HCT116 (cell line): Measurements from ENCODE around the gene GLP2R. TPM values are rescaled to one million over a fixed set of nuclear protein-coding genes. Genes with fewer than 3 reads are reported as not detected.

Experiments used
- ATAC-seq: fragments of 200-7000 bp; cut with Tn5 transposase; 2 replicates; pipeline ENCODE4 v1.9.1; 2020; ENCODE audit warnings: mild to moderate bottlenecking, moderate library complexity
- BruUV-seq: library from RNA; stranded (reverse); fragments of 400-500 nt; replicated peaks from 2 replicates; lab custom pipeline; 2021; lab: Mats Ljungman, UMichigan
- CTCF ChIA-PET: fragments of 300-600 bp; sonication (Branson Sonifier 250); formaldehyde crosslinking; loops from one replicate; lab custom pipeline; 2021; ENCODE audit warnings: antibody characterized with exemption; lab: Charles Lee
- POLR2A ChIA-PET: fragments of 300-600, 350-600 bp; sonication (Branson Sonifier 250); formaldehyde crosslinking; loops from one replicate; lab custom pipeline; 2021; ENCODE audit warnings: antibody characterized with exemption; lab: Charles Lee
- RAD21 ChIA-PET, 2 experiments: fragments of 300-600 bp; sonication (Branson Sonifier 250); formaldehyde crosslinking; loops; one replicate each; lab custom pipeline; 2023; ENCODE audit warnings: low total read pairs in 2 of 2; ENCODE audit not compliant: uncharacterized antibody in 2 of 2, unreplicated experiment in 2 of 2, low non-redundant PET in 1 of 2; lab: Charles Lee
- DNase-seq: peaks from one replicate; pipeline ENCODE4 v3.0.0-alpha.2; 2010; ENCODE audit warnings: low read depth, low spot score
- H2AFZ ChIP-seq: fragments of 200-600 bp; shearing (Covaris generic), sonication (generic); 2 replicates; pipeline ENCODE4 v1.6.1; 2017; ENCODE audit warnings: low read depth, mixed run types, mixed read lengths, antibody characterized with exemption, low read length; ENCODE audit not compliant: poor library complexity, severe bottlenecking
- H3K27ac ChIP-seq: 2 replicates; pipeline ENCODE4 v1.5.1; 2012; ENCODE audit warnings: low read depth, low read length
- H3K27me3 ChIP-seq: fragments of 200-600 bp; sonication (generic); 2 replicates; pipeline ENCODE4 v1.6.1; 2016; ENCODE audit warnings: mixed run types, low read length, mixed read lengths; ENCODE audit not compliant: insufficient read depth
- H3K36me3 ChIP-seq, 2 experiments: fragments of 200-500 bp in 1 of 2; fragments of 200-600 bp in 1 of 2; sonication (Bioruptor generic) in 1 of 2; sonication (generic) in 1 of 2; 2 replicates each; pipeline versions ENCODE4 v1.5.1 to v1.6.1; 2014 to 2016; ENCODE audit warnings: low read length in 2 of 2, inconsistent platforms in 1 of 2, mixed read lengths in 1 of 2, mixed run types in 1 of 2; ENCODE audit not compliant: insufficient read depth in 2 of 2, control insufficient read depth in 1 of 2
- H3K4me1 ChIP-seq, 2 experiments: fragments of 200-600 bp in 1 of 2; sonication (generic) in 1 of 2; 2 replicates each; pipeline versions ENCODE4 v1.5.1 to v1.6.1; 2012 to 2017; ENCODE audit warnings: low read length in 2 of 2, inconsistent platforms in 1 of 2, mild to moderate bottlenecking in 1 of 2, mixed read lengths in 1 of 2, mixed run types in 1 of 2, moderate library complexity in 1 of 2; ENCODE audit not compliant: insufficient read depth in 2 of 2, control insufficient read depth in 1 of 2
- H3K4me2 ChIP-seq: fragments of 200-600 bp; sonication (generic); 2 replicates; pipeline ENCODE4 v1.6.1; 2017; ENCODE audit warnings: mixed run types, low read length, mixed read lengths
- H3K4me3 ChIP-seq, 2 experiments: fragments of 200-600 bp in 1 of 2; sonication (generic) in 1 of 2; replicated peaks in 1 of 2; 2 replicates each; pipeline ENCODE4 v1.5.1; 2011 to 2016; ENCODE audit warnings: low read length in 2 of 2, control low read depth in 1 of 2, low read depth in 1 of 2, mild to moderate bottlenecking in 1 of 2, mixed read lengths in 1 of 2, mixed run types in 1 of 2
- H3K79me2 ChIP-seq: fragments of 200-600 bp; sonication (generic); 2 replicates; pipeline ENCODE4 v1.6.1; 2017; ENCODE audit warnings: mild to moderate bottlenecking, mixed run types, low read length, moderate library complexity, mixed read lengths; ENCODE audit not compliant: insufficient read depth
- H3K9ac ChIP-seq: fragments of 200-600 bp; sonication (generic); 2 replicates; pipeline ENCODE4 v1.6.1; 2016; ENCODE audit warnings: low read length, mixed read lengths
- H3K9me2 ChIP-seq: fragments of 200-600 bp; sonication (generic), shearing (Covaris generic); 2 replicates; pipeline ENCODE4 v1.6.1; 2017; ENCODE audit warnings: mixed run types, mild to moderate bottlenecking, moderate library complexity; ENCODE audit not compliant: insufficient read depth
- H3K9me3 ChIP-seq, 2 experiments: fragments of 200-500 bp in 1 of 2; fragments of 200-600 bp in 1 of 2; sonication (Bioruptor generic) in 1 of 2; sonication (generic) in 1 of 2; 2 replicates each; pipeline ENCODE4 v1.6.1; 2014 to 2017; ENCODE audit warnings: low read length in 2 of 2, mixed read lengths in 2 of 2, inconsistent platforms in 1 of 2, low read depth in 1 of 2, mild to moderate bottlenecking in 1 of 2, mixed run types in 1 of 2, moderate library complexity in 1 of 2; ENCODE audit not compliant: control insufficient read depth in 1 of 2, insufficient read depth in 1 of 2
- H4K20me1 ChIP-seq: fragments of 200-600 bp; sonication (generic), shearing (Covaris generic); 2 replicates; pipeline ENCODE4 v1.6.1; 2017; ENCODE audit warnings: mixed run types, mild to moderate bottlenecking, moderate library complexity; ENCODE audit not compliant: insufficient read depth
- CBX3 ChIP-seq: IDR thresholded peaks from 2 replicates; pipeline ENCODE4 v1.6.1; 2012; ENCODE audit warnings: low read depth
- CEBPB ChIP-seq: IDR thresholded peaks from 2 replicates; pipeline ENCODE4 v1.6.1; 2012; ENCODE audit warnings: low read depth
- EGR1 ChIP-seq: IDR thresholded peaks from 2 replicates; pipeline ENCODE4 v1.6.1; 2012; ENCODE audit warnings: low read depth
- EZH2 ChIP-seq: fragments of 200-600 bp; sonication (generic); IDR thresholded peaks from 2 replicates; pipeline ENCODE4 v1.6.1; 2017; ENCODE audit warnings: antibody characterized with exemption, mixed run types
- JUND ChIP-seq: IDR thresholded peaks from 2 replicates; pipeline ENCODE4 v1.6.1; 2012
- RAD21 ChIP-seq: IDR thresholded peaks from 2 replicates; pipeline ENCODE4 v1.6.1; 2012; ENCODE audit warnings: low read depth, mild to moderate bottlenecking
- SIN3A ChIP-seq: IDR thresholded peaks from 2 replicates; pipeline ENCODE4 v1.6.1; 2012; ENCODE audit warnings: low read depth
- SP1 ChIP-seq: IDR thresholded peaks from 2 replicates; pipeline ENCODE4 v1.6.1; 2012; ENCODE audit warnings: low read depth
- SRF ChIP-seq: IDR thresholded peaks from 2 replicates; pipeline ENCODE4 v1.6.1; 2012; ENCODE audit warnings: low read depth
- TCF7L2 ChIP-seq: IDR thresholded peaks from 2 replicates; pipeline ENCODE4 v1.7.0; 2011; ENCODE audit warnings: borderline replicate concordance, inconsistent platforms; ENCODE audit not compliant: insufficient read depth, insufficient read length; ENCODE audit errors: extremely low read depth
- YY1 ChIP-seq: IDR thresholded peaks from 2 replicates; pipeline ENCODE4 v1.6.1; 2011; ENCODE audit warnings: low read length, low read depth, moderate library complexity, mild to moderate bottlenecking; ENCODE audit not compliant: insufficient replicate concordance; ENCODE audit errors: extremely low read depth
- ZFX ChIP-seq: fragments of 450-650 bp; IDR thresholded peaks from 2 replicates; pipeline ENCODE4 v1.6.1; 2017
- ZNF274 ChIP-seq: fragments of 200-500 bp; sonication (Bioruptor generic); IDR thresholded peaks from 2 replicates; pipeline ENCODE4 v1.6.1; 2014; ENCODE audit warnings: mild to moderate bottlenecking, low read depth, low read length, inconsistent platforms
- intact Hi-C: fragments of 100-400 bp; cut with micrococcal nuclease; formaldehyde crosslinking; loops from 2 replicates; pipeline ENCODE4 v1.10.0; 2022
- total RNA-seq: library from RNA; stranded (reverse); gene quantifications from one replicate; pipeline ENCODE4 v1.2.1, GENCODE V29; 2021; ENCODE audit not compliant: unreplicated experiment
- TF ChIP-seq, protein P1 (sequence below): IDR thresholded peaks from 2 replicates; pipeline ENCODE4 v1.6.1; 2012
- TF ChIP-seq, protein P2 (sequence below), 3 experiments: fragments of 200-600 bp in 1 of 3; sonication (generic) in 1 of 3; IDR thresholded peaks in 2 of 3; conservative IDR thresholded peaks in 1 of 3; 2 replicates each; pipeline ENCODE4 v1.5.1; 2012 to 2017; ENCODE audit warnings: low read depth in 2 of 3, low read length in 2 of 3, antibody characterized with exemption in 1 of 3, borderline replicate concordance in 1 of 3, control low read depth in 1 of 3, mild to moderate bottlenecking in 1 of 3, mixed read lengths in 1 of 3, mixed run types in 1 of 3, moderate library complexity in 1 of 3; ENCODE audit not compliant: insufficient read depth in 1 of 3
- TF ChIP-seq, protein P3 (sequence below): IDR thresholded peaks from 2 replicates; pipeline ENCODE4 v1.6.1; 2011; ENCODE audit warnings: mild to moderate bottlenecking, low read length, moderate library complexity; ENCODE audit not compliant: insufficient replicate concordance; ENCODE audit errors: extremely low read depth
- TF ChIP-seq, protein P4 (sequence below): IDR thresholded peaks from 2 replicates; pipeline ENCODE4 v1.6.1; 2012; ENCODE audit warnings: low read depth

The GLP2R gene
- total RNA-seq, 1 experiment from 2014 or later: not detected

DNA sequence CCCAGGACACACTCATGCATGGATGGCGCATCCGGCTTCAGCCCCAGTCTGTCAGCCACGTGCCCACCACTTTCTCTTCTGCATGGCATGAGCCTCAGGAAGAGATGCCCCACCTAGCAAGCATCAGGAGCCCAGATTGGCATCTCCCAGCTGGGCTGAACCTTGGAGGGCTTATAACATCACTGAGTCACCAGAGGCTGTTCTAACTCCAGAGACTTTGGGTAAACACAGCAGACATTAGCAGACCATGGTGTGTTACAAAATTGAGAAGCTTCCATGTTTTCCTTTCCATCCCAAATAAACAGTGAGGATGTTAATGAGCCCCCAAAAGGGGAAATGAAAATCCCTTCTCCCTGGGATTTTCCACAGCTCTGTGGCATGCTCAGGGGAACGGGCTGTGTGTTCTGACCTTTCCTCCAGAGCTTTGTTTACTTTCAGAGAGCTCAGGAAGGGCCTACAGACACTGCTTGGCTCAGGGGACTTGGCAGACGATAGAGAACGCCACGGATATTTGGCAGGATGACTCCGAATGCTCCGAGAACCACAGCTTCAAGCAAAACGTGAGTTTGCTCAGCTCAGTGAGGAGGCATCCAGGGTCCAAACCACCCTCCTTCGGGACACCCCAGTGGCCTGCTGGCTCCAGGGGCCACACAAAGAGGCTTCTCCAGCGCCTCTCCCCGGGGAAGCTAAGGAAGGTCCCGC is 16.5 kb downstream of the GLP2R start:
- ChIA-PET POLR2A (no interaction called here), RAD21 (no interaction called here), CTCF (no interaction called here)
- H3K9me3 ChIP-seq: no peaks in the 10 kb centered on the region
- H3K4me2 ChIP-seq: no peak overlapping the region
- TF ChIP-seq, protein P1, sequence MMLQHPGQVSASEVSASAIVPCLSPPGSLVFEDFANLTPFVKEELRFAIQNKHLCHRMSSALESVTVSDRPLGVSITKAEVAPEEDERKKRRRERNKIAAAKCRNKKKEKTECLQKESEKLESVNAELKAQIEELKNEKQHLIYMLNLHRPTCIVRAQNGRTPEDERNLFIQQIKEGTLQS: no peak
- TF ChIP-seq TCF7L2: no peak
- no peak for TF ChIP-seq ZFX
- TF ChIP-seq CBX3: no peak
- TF ChIP-seq, protein P2, sequence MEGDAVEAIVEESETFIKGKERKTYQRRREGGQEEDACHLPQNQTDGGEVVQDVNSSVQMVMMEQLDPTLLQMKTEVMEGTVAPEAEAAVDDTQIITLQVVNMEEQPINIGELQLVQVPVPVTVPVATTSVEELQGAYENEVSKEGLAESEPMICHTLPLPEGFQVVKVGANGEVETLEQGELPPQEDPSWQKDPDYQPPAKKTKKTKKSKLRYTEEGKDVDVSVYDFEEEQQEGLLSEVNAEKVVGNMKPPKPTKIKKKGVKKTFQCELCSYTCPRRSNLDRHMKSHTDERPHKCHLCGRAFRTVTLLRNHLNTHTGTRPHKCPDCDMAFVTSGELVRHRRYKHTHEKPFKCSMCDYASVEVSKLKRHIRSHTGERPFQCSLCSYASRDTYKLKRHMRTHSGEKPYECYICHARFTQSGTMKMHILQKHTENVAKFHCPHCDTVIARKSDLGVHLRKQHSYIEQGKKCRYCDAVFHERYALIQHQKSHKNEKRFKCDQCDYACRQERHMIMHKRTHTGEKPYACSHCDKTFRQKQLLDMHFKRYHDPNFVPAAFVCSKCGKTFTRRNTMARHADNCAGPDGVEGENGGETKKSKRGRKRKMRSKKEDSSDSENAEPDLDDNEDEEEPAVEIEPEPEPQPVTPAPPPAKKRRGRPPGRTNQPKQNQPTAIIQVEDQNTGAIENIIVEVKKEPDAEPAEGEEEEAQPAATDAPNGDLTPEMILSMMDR (IDR thresholded peaks at IDR 0.05 in 2 of 3, conservative IDR thresholded peaks at IDR 0.05 in 1 of 3; ENCODE audit: borderline replicate concordance in 1 of 3, insufficient read depth in 1 of 3, low read depth in 2 of 3, low read length in 2 of 3): no peak
- no peak for TF ChIP-seq SP1
- no peak for TF ChIP-seq ZNF274
- TF ChIP-seq, protein P3, sequence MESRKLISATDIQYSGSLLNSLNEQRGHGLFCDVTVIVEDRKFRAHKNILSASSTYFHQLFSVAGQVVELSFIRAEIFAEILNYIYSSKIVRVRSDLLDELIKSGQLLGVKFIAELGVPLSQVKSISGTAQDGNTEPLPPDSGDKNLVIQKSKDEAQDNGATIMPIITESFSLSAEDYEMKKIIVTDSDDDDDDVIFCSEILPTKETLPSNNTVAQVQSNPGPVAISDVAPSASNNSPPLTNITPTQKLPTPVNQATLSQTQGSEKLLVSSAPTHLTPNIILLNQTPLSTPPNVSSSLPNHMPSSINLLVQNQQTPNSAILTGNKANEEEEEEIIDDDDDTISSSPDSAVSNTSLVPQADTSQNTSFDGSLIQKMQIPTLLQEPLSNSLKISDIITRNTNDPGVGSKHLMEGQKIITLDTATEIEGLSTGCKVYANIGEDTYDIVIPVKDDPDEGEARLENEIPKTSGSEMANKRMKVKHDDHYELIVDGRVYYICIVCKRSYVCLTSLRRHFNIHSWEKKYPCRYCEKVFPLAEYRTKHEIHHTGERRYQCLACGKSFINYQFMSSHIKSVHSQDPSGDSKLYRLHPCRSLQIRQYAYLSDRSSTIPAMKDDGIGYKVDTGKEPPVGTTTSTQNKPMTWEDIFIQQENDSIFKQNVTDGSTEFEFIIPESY: no peak
- no peak for TF ChIP-seq SIN3A
- no peak for TF ChIP-seq SRF
- no peak for TF ChIP-seq JUND
- TF ChIP-seq EZH2: no peak
- TF ChIP-seq RAD21: no peak
- TF ChIP-seq, protein P4, sequence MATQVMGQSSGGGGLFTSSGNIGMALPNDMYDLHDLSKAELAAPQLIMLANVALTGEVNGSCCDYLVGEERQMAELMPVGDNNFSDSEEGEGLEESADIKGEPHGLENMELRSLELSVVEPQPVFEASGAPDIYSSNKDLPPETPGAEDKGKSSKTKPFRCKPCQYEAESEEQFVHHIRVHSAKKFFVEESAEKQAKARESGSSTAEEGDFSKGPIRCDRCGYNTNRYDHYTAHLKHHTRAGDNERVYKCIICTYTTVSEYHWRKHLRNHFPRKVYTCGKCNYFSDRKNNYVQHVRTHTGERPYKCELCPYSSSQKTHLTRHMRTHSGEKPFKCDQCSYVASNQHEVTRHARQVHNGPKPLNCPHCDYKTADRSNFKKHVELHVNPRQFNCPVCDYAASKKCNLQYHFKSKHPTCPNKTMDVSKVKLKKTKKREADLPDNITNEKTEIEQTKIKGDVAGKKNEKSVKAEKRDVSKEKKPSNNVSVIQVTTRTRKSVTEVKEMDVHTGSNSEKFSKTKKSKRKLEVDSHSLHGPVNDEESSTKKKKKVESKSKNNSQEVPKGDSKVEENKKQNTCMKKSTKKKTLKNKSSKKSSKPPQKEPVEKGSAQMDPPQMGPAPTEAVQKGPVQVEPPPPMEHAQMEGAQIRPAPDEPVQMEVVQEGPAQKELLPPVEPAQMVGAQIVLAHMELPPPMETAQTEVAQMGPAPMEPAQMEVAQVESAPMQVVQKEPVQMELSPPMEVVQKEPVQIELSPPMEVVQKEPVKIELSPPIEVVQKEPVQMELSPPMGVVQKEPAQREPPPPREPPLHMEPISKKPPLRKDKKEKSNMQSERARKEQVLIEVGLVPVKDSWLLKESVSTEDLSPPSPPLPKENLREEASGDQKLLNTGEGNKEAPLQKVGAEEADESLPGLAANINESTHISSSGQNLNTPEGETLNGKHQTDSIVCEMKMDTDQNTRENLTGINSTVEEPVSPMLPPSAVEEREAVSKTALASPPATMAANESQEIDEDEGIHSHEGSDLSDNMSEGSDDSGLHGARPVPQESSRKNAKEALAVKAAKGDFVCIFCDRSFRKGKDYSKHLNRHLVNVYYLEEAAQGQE: no peak
- TF ChIP-seq CEBPB: no peak
- no peak for TF ChIP-seq EGR1
- no peak for TF ChIP-seq YY1
- no peaks in the 10 kb centered on the region for H3K79me2 ChIP-seq
- H3K9ac ChIP-seq: no peak overlapping the region
- ATAC-seq (no peak), DNase-seq (no peak)
- intact Hi-C loops: no loop called here
- H3K36me3 ChIP-seq: no peaks in the 10 kb centered on the region
- no TSS peak for BruUV-seq
- no peak overlapping the region for H3K4me3 ChIP-seq
- no peaks in the 10 kb centered on the region for H3K9me2 ChIP-seq
- peaks cover 0 to 8% of the 10 kb centered on the region in 2 experiments; a peak in 1 of 4 replicates for H3K4me1 ChIP-seq
- peaks cover 12% of the 10 kb centered on the region for H3K27me3 ChIP-seq
- no peak overlapping the region for H3K27ac ChIP-seq
- no peak overlapping the region for H2AFZ ChIP-seq
- no peaks in the 10 kb centered on the region for H4K20me1 ChIP-seq
